ENCODE measurements around the gene TTLL3. TPM values are rescaled to one million over a fixed set of nuclear protein-coding genes. Genes with fewer than 3 reads are reported as not detected.

Gene TTLL3
- polyA plus RNA-seq, 3 donors from 2014 or later = 4.2 to 10.1 (median 5.0) TPM

DNA sequence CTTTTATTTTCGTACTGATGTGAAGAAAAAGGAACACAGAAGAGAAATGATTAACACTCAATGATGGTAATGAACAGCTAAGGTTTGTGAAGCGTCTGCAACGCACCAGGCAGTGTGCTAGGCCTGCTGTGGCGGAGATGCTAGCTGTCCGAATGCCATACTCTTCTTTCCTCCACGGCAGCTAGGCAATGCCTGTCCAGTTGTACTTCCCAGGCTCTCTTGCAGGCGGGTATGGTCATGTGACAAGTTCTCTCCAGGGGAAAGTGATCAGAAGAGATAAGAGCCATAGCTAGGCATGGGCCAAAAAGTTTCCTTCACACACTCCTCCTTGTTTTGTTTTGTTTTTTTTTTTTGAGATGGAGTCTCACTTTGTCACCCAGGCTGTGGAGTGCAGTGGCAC is 24.5 kb upstream of the TTLL3 start:
- H3K36me3 Mint-ChIP-seq = peaks cover 24 to 58% (median 30%) of the 10 kb centered on the region in 3 donors
- no peak overlapping the region for H3K4me3 Mint-ChIP-seq
- peak overlapping the region in 1 of 6 donors; percentile 30 for H3K27ac Mint-ChIP-seq
- H3K9me3 Mint-ChIP-seq = no peaks in the 10 kb centered on the region
- DNase-seq = no peak
- peaks cover 0 to 3% (median 0%) of the 10 kb centered on the region in 3 donors for H3K27me3 Mint-ChIP-seq (ENCODE audit: low read depth in 3 of 3)
- peaks cover 40 to 41% of the 10 kb centered on the region in 2 donors for H3K4me1 Mint-ChIP-seq

DNA sequence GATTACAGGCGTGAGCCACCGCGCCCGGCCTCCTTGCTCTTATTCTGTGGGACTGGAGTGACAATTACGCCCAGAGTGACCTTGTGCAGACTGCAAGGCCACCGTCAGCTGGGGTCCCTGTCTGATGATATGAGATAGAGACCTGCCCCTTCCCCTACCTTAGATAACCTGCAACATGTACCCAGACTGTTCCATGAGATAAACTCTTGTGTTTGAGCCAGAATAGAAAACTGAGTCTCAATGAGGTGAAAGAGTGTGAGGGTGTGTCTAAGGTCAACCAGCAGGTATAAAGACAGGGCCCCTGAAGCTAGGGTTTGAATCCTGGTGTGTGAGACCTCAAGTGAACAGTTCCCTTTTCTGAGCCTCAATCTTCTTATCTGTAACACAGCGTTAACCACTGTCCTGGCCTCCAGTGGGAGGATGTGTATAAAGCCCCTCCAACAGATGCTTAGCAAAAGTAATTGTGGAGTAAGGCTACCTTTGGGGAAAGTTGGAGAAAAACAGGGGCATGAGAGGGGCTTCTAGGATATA is 23.8 kb upstream of the TTLL3 start:
- DNase-seq = no peak
- Mint-ChIP-seq H3K4me3 (no peak overlapping the region), H3K9me3 (no peaks in the 10 kb centered on the region), H3K27ac (no peak overlapping the region), H3K27me3 (ENCODE audit: low read depth in 3 of 3) (peaks cover 0 to 3% (median 0%) of the 10 kb centered on the region in 3 donors), H3K36me3 (peaks cover 24 to 56% (median 30%) of the 10 kb centered on the region in 3 donors), H3K4me1 (peaks cover 40 to 42% of the 10 kb centered on the region in 2 donors)

- Mint-ChIP-seq H3K4me3 (no peak overlapping the region), H3K27ac (peak overlapping the region in 4 of 6 donors; percentile 33 to 66 (median 48)), H3K27me3 (ENCODE audit: low read depth in 3 of 3) (peaks cover 0 to 3% (median 0%) of the 10 kb centered on the region in 3 donors), H3K36me3 (peaks cover 24 to 54% (median 30%) of the 10 kb centered on the region in 3 donors), H3K9me3 (no peaks in the 10 kb centered on the region), H3K4me1 (peaks cover 41 to 45% of the 10 kb centered on the region in 2 donors)
- no peak for DNase-seq
These were observed 23.0 kb upstream of the TTLL3 start for GRCh38 chr3:9786825-9787669.

GRCh38 chr3:9787714-9788113 is 22.3 kb upstream of the TTLL3 start:
- Mint-ChIP-seq H3K27me3 (ENCODE audit: low read depth in 3 of 3) (peaks cover 4 to 5% (median 4%) of the 10 kb centered on the region in 3 donors), H3K36me3 (peaks cover 24 to 48% (median 30%) of the 10 kb centered on the region in 3 donors), H3K27ac (peak overlapping the region in 5 of 6 donors; percentile 33 to 66 (median 53)), H3K4me1 (peaks cover 35 to 39% of the 10 kb centered on the region in 2 donors), H3K4me3 (no peak overlapping the region), H3K9me3 (no peaks in the 10 kb centered on the region)
- no peak for DNase-seq

GRCh38 chr3:9791127-9791526 is 18.9 kb upstream of the TTLL3 start:
- no peak for DNase-seq
- Mint-ChIP-seq H3K27ac (peak overlapping the region; percentile 97 to 100 (median 98)), H3K9me3 (no peaks in the 10 kb centered on the region), H3K4me3 (peak overlapping the region; percentile 95 to 100 (median 98)), H3K36me3 (peaks cover 17 to 39% (median 21%) of the 10 kb centered on the region in 3 donors), H3K27me3 (ENCODE audit: low read depth in 3 of 3) (peaks cover 5 to 13% (median 11%) of the 10 kb centered on the region in 3 donors), H3K4me1 (peaks cover 58 to 60% of the 10 kb centered on the region in 2 donors)

- Mint-ChIP-seq H3K36me3 (peaks cover 15 to 33% (median 19%) of the 10 kb centered on the region in 3 donors), H3K9me3 (no peaks in the 10 kb centered on the region), H3K4me1 (peaks cover 62 to 65% of the 10 kb centered on the region in 2 donors), H3K4me3 (peak overlapping the region; percentile 95 to 100 (median 98)), H3K27ac (peak overlapping the region; percentile 97 to 100 (median 98)), H3K27me3 (ENCODE audit: low read depth in 3 of 3) (peaks cover 5 to 13% (median 11%) of the 10 kb centered on the region in 3 donors)
- DNase-seq = no peak
These were observed 18.2 kb upstream of the TTLL3 start for GRCh38 chr3:9791790-9792404.

DNA sequence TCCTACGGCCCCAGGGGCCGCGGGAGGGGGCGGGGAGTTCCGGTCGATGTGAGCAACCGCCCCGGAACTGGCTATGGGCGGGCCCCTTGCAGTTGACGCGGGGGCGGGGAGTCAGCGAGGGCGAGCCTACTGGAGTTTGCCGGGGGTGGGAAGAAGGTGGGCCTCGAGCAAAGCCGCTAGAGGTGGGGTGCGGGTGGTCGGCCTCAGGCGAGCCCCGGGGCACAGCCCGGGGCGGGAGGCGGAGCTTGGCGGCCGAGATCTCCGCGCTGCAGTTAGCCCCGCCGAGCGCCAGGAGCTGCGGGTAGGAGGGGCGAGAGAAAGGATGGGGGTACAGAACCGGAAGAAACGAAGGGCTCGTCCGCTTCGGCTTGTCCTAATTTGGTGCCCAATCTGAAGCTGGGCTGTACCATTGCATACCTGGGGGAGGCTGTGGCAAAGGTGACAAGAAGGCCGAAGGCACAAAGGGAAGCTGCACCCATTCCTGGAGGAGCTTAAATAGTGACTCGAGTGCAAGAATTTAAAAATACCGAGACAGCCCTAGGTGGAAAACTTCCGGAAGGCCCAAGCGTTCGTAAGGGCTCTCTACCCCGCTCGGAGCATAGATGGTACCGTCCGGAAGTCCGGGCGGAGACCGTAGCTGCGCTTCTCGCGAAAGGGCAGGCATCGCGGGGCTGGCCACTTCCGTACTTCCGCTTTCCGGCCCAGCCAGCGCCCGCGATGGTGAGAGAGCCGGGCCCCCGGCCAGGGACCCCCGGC is 17.5 kb upstream of the TTLL3 start, which contains the start of the genes ARPC4 and TADA3:
Gene ARPC4 (plus strand): TSS at position 678 of the 756 bp plus-strand sequence. CDS start 40 bp downstream, at position 718.
Gene TADA3 (minus strand): TSS at position 69 of the 756 bp plus-strand sequence. CDS start 1,007 bp downstream, outside the sequence.
- no peaks in the 10 kb centered on the region for H3K9me3 Mint-ChIP-seq
- H3K4me1 Mint-ChIP-seq = peaks cover 65 to 68% of the 10 kb centered on the region in 2 donors
- peak within 1 kb of the TSS; percentile 97 to 100 (median 98) for H3K27ac Mint-ChIP-seq
- H3K36me3 Mint-ChIP-seq = peaks cover 15 to 29% (median 23%) of the 10 kb centered on the region in 3 donors
- H3K27me3 Mint-ChIP-seq (ENCODE audit: low read depth in 3 of 3) = peaks cover 5 to 13% (median 11%) of the 10 kb centered on the region in 3 donors
- H3K4me3 Mint-ChIP-seq = peak within 1 kb of the TSS; percentile 95 to 100 (median 98)
- peak; percentile 95 to 97 (median 97) for DNase-seq

DNA sequence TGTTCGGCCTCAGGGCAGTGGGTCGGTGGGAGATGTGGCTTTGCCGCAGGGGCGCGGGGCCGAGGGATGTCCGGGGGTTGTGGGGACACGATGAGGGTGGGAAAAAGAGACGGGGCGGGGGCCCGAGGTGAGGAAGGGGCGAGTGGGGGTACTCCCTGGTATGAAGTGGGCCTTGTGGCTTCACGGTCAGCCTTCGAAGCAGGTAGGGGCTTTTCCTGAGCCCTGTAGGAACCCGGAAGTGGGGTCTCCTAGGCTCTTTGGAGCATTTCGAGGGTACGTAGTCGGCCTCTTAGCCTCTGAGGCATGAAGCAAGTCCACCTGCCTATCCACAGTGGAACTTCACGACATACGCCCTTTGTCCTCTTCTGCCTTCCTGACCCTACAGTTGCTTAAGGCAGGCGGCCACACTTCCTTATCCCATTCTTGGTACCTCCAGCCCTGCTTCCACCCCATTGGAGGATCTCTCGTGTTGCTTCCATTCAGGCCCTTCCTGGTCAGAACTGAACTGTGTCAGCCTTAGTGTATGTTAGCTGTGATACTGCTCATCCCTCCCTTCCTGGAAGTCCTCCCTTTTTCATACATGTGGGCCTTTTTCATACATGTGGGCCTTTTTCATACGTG is 16.8 kb upstream of the TTLL3 start:
- H3K4me1 Mint-ChIP-seq = peaks cover 69 to 71% of the 10 kb centered on the region in 2 donors
- no peaks in the 10 kb centered on the region for H3K9me3 Mint-ChIP-seq
- H3K27ac Mint-ChIP-seq = peak overlapping the region; percentile 97 to 100 (median 98)
- H3K36me3 Mint-ChIP-seq = peaks cover 13 to 31% (median 22%) of the 10 kb centered on the region in 3 donors
- H3K4me3 Mint-ChIP-seq = peak overlapping the region; percentile 95 to 100 (median 98)
- H3K27me3 Mint-ChIP-seq (ENCODE audit: low read depth in 3 of 3) = peaks cover 3 to 13% (median 11%) of the 10 kb centered on the region in 3 donors
- peak in 2 of 3 donors; percentile 34 to 41 for DNase-seq

DNA sequence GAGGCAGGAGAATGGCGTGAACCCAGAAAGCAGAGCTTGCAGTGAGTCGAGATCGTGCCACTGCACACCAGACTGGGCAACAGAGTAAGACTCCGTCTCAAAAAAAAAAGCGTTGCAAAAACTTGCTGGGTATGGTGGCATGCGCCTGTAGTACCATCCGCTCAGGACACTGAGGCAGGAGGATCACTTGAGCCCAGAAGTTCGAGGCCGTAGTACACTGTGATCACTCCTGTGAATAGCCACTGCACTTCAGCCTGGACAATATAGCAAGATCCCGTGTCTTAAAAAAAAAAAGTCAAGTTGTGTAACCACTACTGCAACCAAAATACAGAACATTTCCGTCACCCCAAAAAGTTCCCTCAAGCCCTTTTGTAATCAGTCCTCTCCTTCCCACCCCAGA is 15.7 kb upstream of the TTLL3 start:
- Mint-ChIP-seq H3K9me3 (no peaks in the 10 kb centered on the region), H3K36me3 (peaks cover 9 to 27% (median 17%) of the 10 kb centered on the region in 3 donors), H3K4me1 (peaks cover 66 to 73% of the 10 kb centered on the region in 2 donors), H3K27me3 (ENCODE audit: low read depth in 3 of 3) (peaks cover 3 to 13% (median 11%) of the 10 kb centered on the region in 3 donors), H3K27ac (peak overlapping the region; percentile 70 to 100 (median 84)), H3K4me3 (peak overlapping the region; percentile 95 to 100 (median 98))
- no peak for DNase-seq

DNA sequence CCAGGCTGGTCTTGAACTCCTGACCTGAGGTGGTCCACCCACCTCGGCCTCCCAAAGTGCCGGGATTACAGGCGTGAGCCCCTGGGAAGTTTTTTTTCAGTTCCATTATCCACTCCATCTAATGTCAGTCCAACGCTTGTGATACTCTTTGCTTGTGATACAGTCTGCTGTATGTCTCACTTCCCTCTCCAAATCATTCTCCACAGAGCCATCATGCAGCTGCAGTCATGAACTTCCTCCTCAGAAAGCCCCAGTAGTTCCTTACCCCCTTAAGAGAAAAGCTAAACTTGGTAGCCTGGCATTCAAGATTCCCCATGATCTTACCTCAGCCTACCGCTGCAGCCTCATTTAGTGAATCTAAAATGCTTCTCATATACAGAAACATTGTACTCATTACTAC is 14.9 kb upstream of the TTLL3 start:
- no peaks in the 10 kb centered on the region for H3K9me3 Mint-ChIP-seq
- H3K36me3 Mint-ChIP-seq = peaks cover 8 to 26% (median 11%) of the 10 kb centered on the region in 3 donors
- H3K27ac Mint-ChIP-seq = peak overlapping the region; percentile 32 to 91 (median 76)
- H3K4me3 Mint-ChIP-seq = peak overlapping the region; percentile 65 to 89 (median 79)
- DNase-seq = no peak
- peaks cover 3 to 13% (median 11%) of the 10 kb centered on the region in 3 donors for H3K27me3 Mint-ChIP-seq (ENCODE audit: low read depth in 3 of 3)
- H3K4me1 Mint-ChIP-seq = peaks cover 68 to 74% of the 10 kb centered on the region in 2 donors

DNA sequence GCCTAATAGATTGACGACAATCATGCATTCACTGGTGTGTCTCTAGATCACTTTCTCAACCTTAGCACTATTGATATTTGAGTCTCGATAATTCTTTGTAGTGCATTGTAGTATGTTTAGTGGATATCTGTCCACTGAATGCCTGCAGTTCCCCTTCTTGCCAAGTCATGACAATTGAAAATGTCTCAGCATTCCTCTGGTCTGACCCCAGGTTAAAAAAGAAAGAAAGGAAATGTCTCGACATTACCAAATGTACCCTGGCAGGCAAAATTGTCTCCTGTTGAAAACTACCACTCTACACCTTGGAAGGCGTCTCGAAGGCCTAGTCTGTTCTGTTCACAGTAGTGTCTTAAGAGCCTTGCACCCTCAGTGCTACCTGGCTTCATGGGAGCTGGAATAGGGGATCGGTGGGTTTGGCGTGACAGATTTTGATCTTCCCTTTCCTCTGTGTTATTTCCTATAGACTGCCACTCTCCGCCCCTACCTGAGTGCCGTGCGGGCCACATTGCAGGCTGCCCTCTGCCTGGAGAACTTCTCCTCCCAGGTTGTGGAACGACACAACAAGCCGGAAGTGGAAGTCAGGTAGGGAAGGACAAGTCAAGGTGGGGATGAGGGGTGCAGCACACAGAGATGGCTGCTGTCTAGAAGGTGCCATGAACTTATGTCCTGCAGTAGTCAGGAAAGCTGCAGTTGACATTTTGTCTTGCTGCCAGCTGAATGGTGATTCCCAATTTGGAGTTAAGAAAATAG is 12.7 kb upstream of the TTLL3 start:
- Mint-ChIP-seq H3K4me1 (peaks cover 48 to 55% of the 10 kb centered on the region in 2 donors), H3K36me3 (peaks cover 5 to 34% (median 11%) of the 10 kb centered on the region in 3 donors), H3K9me3 (no peaks in the 10 kb centered on the region), H3K27me3 (ENCODE audit: low read depth in 3 of 3) (peaks cover 3 to 11% (median 10%) of the 10 kb centered on the region in 3 donors), H3K27ac (peak overlapping the region in 4 of 6 donors; percentile 27 to 72 (median 52)), H3K4me3 (no peak overlapping the region)
- DNase-seq = no peak

GRCh38 chr3:9800529-9800928 is 9.5 kb upstream of the TTLL3 start:
- Mint-ChIP-seq H3K4me3 (no peak overlapping the region), H3K9me3 (no peaks in the 10 kb centered on the region), H3K4me1 (peaks cover 30 to 55% of the 10 kb centered on the region in 2 donors), H3K36me3 (peaks cover 15 to 47% (median 36%) of the 10 kb centered on the region in 3 donors), H3K27me3 (ENCODE audit: low read depth in 3 of 3) (peaks cover 0 to 3% (median 0%) of the 10 kb centered on the region in 3 donors), H3K27ac (peak overlapping the region in 2 of 6 donors; percentile 34 to 45)
- no peak for DNase-seq

Data from immature natural killer cell (primary cell).